HCT116 (cell line): ENCODE data around the gene RALB. TPM values are rescaled to one million over a fixed set of nuclear protein-coding genes. Genes with fewer than 3 reads are reported as not detected.

Experiments
- ATAC-seq: fragments of 200-7000 bp; cut with Tn5 transposase; 2 replicates; pipeline ENCODE4 v1.9.1; 2020; ENCODE audit warnings: mild to moderate bottlenecking, moderate library complexity
- BruUV-seq: library from RNA; stranded (reverse); fragments of 400-500 nt; replicated peaks from 2 replicates; lab custom pipeline; 2021; lab: Mats Ljungman, UMichigan
- CTCF ChIA-PET: fragments of 300-600 bp; sonication (Branson Sonifier 250); formaldehyde crosslinking; loops from one replicate; lab custom pipeline; 2021; ENCODE audit warnings: antibody characterized with exemption; lab: Charles Lee
- POLR2A ChIA-PET: fragments of 300-600, 350-600 bp; sonication (Branson Sonifier 250); formaldehyde crosslinking; loops from one replicate; lab custom pipeline; 2021; ENCODE audit warnings: antibody characterized with exemption; lab: Charles Lee
- RAD21 ChIA-PET, 2 experiments: fragments of 300-600 bp; sonication (Branson Sonifier 250); formaldehyde crosslinking; loops; one replicate each; lab custom pipeline; 2023; ENCODE audit warnings: low total read pairs in 2 of 2; ENCODE audit not compliant: uncharacterized antibody in 2 of 2, unreplicated experiment in 2 of 2, low non-redundant PET in 1 of 2; lab: Charles Lee
- DNase-seq: peaks from one replicate; pipeline ENCODE4 v3.0.0-alpha.2; 2010; ENCODE audit warnings: low read depth, low spot score
- H2AFZ ChIP-seq: fragments of 200-600 bp; shearing (Covaris generic), sonication (generic); 2 replicates; pipeline ENCODE4 v1.6.1; 2017; ENCODE audit warnings: low read depth, mixed run types, mixed read lengths, antibody characterized with exemption, low read length; ENCODE audit not compliant: poor library complexity, severe bottlenecking
- H3K27ac ChIP-seq: 2 replicates; pipeline ENCODE4 v1.5.1; 2012; ENCODE audit warnings: low read depth, low read length
- H3K27me3 ChIP-seq: fragments of 200-600 bp; sonication (generic); 2 replicates; pipeline ENCODE4 v1.6.1; 2016; ENCODE audit warnings: mixed run types, low read length, mixed read lengths; ENCODE audit not compliant: insufficient read depth
- H3K36me3 ChIP-seq, 2 experiments: fragments of 200-500 bp in 1 of 2; fragments of 200-600 bp in 1 of 2; sonication (Bioruptor generic) in 1 of 2; sonication (generic) in 1 of 2; 2 replicates each; pipeline versions ENCODE4 v1.5.1 to v1.6.1; 2014 to 2016; ENCODE audit warnings: low read length in 2 of 2, inconsistent platforms in 1 of 2, mixed read lengths in 1 of 2, mixed run types in 1 of 2; ENCODE audit not compliant: insufficient read depth in 2 of 2, control insufficient read depth in 1 of 2
- H3K4me1 ChIP-seq, 2 experiments: fragments of 200-600 bp in 1 of 2; sonication (generic) in 1 of 2; 2 replicates each; pipeline versions ENCODE4 v1.5.1 to v1.6.1; 2012 to 2017; ENCODE audit warnings: low read length in 2 of 2, inconsistent platforms in 1 of 2, mild to moderate bottlenecking in 1 of 2, mixed read lengths in 1 of 2, mixed run types in 1 of 2, moderate library complexity in 1 of 2; ENCODE audit not compliant: insufficient read depth in 2 of 2, control insufficient read depth in 1 of 2
- H3K4me2 ChIP-seq: fragments of 200-600 bp; sonication (generic); 2 replicates; pipeline ENCODE4 v1.6.1; 2017; ENCODE audit warnings: mixed run types, low read length, mixed read lengths
- H3K4me3 ChIP-seq, 2 experiments: fragments of 200-600 bp in 1 of 2; sonication (generic) in 1 of 2; replicated peaks in 1 of 2; 2 replicates each; pipeline ENCODE4 v1.5.1; 2011 to 2016; ENCODE audit warnings: low read length in 2 of 2, control low read depth in 1 of 2, low read depth in 1 of 2, mild to moderate bottlenecking in 1 of 2, mixed read lengths in 1 of 2, mixed run types in 1 of 2
- H3K79me2 ChIP-seq: fragments of 200-600 bp; sonication (generic); 2 replicates; pipeline ENCODE4 v1.6.1; 2017; ENCODE audit warnings: mild to moderate bottlenecking, mixed run types, low read length, moderate library complexity, mixed read lengths; ENCODE audit not compliant: insufficient read depth
- H3K9ac ChIP-seq: fragments of 200-600 bp; sonication (generic); 2 replicates; pipeline ENCODE4 v1.6.1; 2016; ENCODE audit warnings: low read length, mixed read lengths
- H3K9me2 ChIP-seq: fragments of 200-600 bp; sonication (generic), shearing (Covaris generic); 2 replicates; pipeline ENCODE4 v1.6.1; 2017; ENCODE audit warnings: mixed run types, mild to moderate bottlenecking, moderate library complexity; ENCODE audit not compliant: insufficient read depth
- H3K9me3 ChIP-seq, 2 experiments: fragments of 200-500 bp in 1 of 2; fragments of 200-600 bp in 1 of 2; sonication (Bioruptor generic) in 1 of 2; sonication (generic) in 1 of 2; 2 replicates each; pipeline ENCODE4 v1.6.1; 2014 to 2017; ENCODE audit warnings: low read length in 2 of 2, mixed read lengths in 2 of 2, inconsistent platforms in 1 of 2, low read depth in 1 of 2, mild to moderate bottlenecking in 1 of 2, mixed run types in 1 of 2, moderate library complexity in 1 of 2; ENCODE audit not compliant: control insufficient read depth in 1 of 2, insufficient read depth in 1 of 2
- H4K20me1 ChIP-seq: fragments of 200-600 bp; sonication (generic), shearing (Covaris generic); 2 replicates; pipeline ENCODE4 v1.6.1; 2017; ENCODE audit warnings: mixed run types, mild to moderate bottlenecking, moderate library complexity; ENCODE audit not compliant: insufficient read depth
- ATF3 ChIP-seq: IDR thresholded peaks from 2 replicates; pipeline ENCODE4 v1.6.1; 2012
- CBX3 ChIP-seq: IDR thresholded peaks from 2 replicates; pipeline ENCODE4 v1.6.1; 2012; ENCODE audit warnings: low read depth
- CEBPB ChIP-seq: IDR thresholded peaks from 2 replicates; pipeline ENCODE4 v1.6.1; 2012; ENCODE audit warnings: low read depth
- EGR1 ChIP-seq: IDR thresholded peaks from 2 replicates; pipeline ENCODE4 v1.6.1; 2012; ENCODE audit warnings: low read depth
- ELF1 ChIP-seq: IDR thresholded peaks from 2 replicates; pipeline ENCODE4 v1.6.1; 2012; ENCODE audit warnings: low read depth, borderline replicate concordance
- EZH2 ChIP-seq: fragments of 200-600 bp; sonication (generic); IDR thresholded peaks from 2 replicates; pipeline ENCODE4 v1.6.1; 2017; ENCODE audit warnings: antibody characterized with exemption, mixed run types
- EZH2phosphoT487 ChIP-seq: fragments of 200-600 bp; IDR thresholded peaks from 2 replicates; pipeline ENCODE4 v1.6.1; 2018; ENCODE audit warnings: antibody characterized with exemption, borderline replicate concordance
- JUND ChIP-seq: IDR thresholded peaks from 2 replicates; pipeline ENCODE4 v1.6.1; 2012
- MAX ChIP-seq: IDR thresholded peaks from 2 replicates; pipeline ENCODE4 v1.6.1; 2012
- RAD21 ChIP-seq: IDR thresholded peaks from 2 replicates; pipeline ENCODE4 v1.6.1; 2012; ENCODE audit warnings: low read depth, mild to moderate bottlenecking
- SIN3A ChIP-seq: IDR thresholded peaks from 2 replicates; pipeline ENCODE4 v1.6.1; 2012; ENCODE audit warnings: low read depth
- SP1 ChIP-seq: IDR thresholded peaks from 2 replicates; pipeline ENCODE4 v1.6.1; 2012; ENCODE audit warnings: low read depth
- SRF ChIP-seq: IDR thresholded peaks from 2 replicates; pipeline ENCODE4 v1.6.1; 2012; ENCODE audit warnings: low read depth
- TCF7L2 ChIP-seq: IDR thresholded peaks from 2 replicates; pipeline ENCODE4 v1.7.0; 2011; ENCODE audit warnings: borderline replicate concordance, inconsistent platforms; ENCODE audit not compliant: insufficient read depth, insufficient read length; ENCODE audit errors: extremely low read depth
- ZBTB33 ChIP-seq: IDR thresholded peaks from 2 replicates; pipeline ENCODE4 v1.6.1; 2011; ENCODE audit warnings: mild to moderate bottlenecking, low read length, moderate library complexity; ENCODE audit not compliant: insufficient replicate concordance; ENCODE audit errors: extremely low read depth
- intact Hi-C: fragments of 100-400 bp; cut with micrococcal nuclease; formaldehyde crosslinking; loops from 2 replicates; pipeline ENCODE4 v1.10.0; 2022
- total RNA-seq: library from RNA; stranded (reverse); gene quantifications from one replicate; pipeline ENCODE4 v1.2.1, GENCODE V29; 2021; ENCODE audit not compliant: unreplicated experiment

Gene RALB
- total RNA-seq, 1 experiment from 2014 or later = 42.8 TPM

GRCh38 chr2:120218181-120218580 is 34.5 kb upstream of the RALB start:
- H3K27ac ChIP-seq = no peak overlapping the region
- no peaks in the 10 kb centered on the region for H3K9me3 ChIP-seq
- H4K20me1 ChIP-seq = no peaks in the 10 kb centered on the region
- DNase-seq (no peak), ATAC-seq (no peak)
- no peaks in the 10 kb centered on the region for H3K27me3 ChIP-seq
- H3K79me2 ChIP-seq = peaks cover 26% of the 10 kb centered on the region
- H3K9ac ChIP-seq = no peak overlapping the region
- H3K36me3 ChIP-seq = peaks cover 0 to 7% of the 10 kb centered on the region in 2 experiments; a peak in 1 of 4 replicates
- no peak overlapping the region for H2AFZ ChIP-seq
- RAD21 ChIA-PET = no interaction called here
- no peaks in the 10 kb centered on the region for H3K9me2 ChIP-seq
- H3K4me3 ChIP-seq = no peak overlapping the region
- no peak for TF ChIP-seq ATF3
- TF ChIP-seq SP1 = no peak
- no peak for TF ChIP-seq ELF1
- TF ChIP-seq JUND = no peak
- no peak for TF ChIP-seq CBX3
- no peak for TF ChIP-seq CEBPB
- TF ChIP-seq EZH2 = no peak
- TF ChIP-seq ZBTB33 = no peak
- TF ChIP-seq SRF = no peak
- no peak for TF ChIP-seq EGR1
- no peak for TF ChIP-seq RAD21
- no peak for TF ChIP-seq MAX
- no peak for TF ChIP-seq SIN3A
- no peak for TF ChIP-seq TCF7L2
- no peak for TF ChIP-seq EZH2phosphoT487
- CTCF ChIA-PET = no interaction called here
- BruUV-seq = no TSS peak
- POLR2A ChIA-PET = no interaction called here
- H3K4me2 ChIP-seq = no peak overlapping the region
- intact Hi-C loops = no loop called here
- peaks cover 0 to 16% of the 10 kb centered on the region in 2 experiments; a peak in 3 of 4 replicates for H3K4me1 ChIP-seq
